HG02852 (cell line): ENCODE measurements around the gene NMT1.
"Not testable (repeated sequence)": the region's sequence is repeated elsewhere in the genome, so short reads cannot be mapped to it uniquely, and the experiment has no call there.

Experiments
- ATAC-seq: cut with Tn5 transposase; IDR thresholded peaks from one replicate; pipeline ENCODE4 v1.9.1; 2021; ENCODE audit warnings: mild to moderate bottlenecking, moderate library complexity; ENCODE audit not compliant: unreplicated experiment

NMT1 gene

GRCh38 chr17:45117848-45118646 is 56.9 kb downstream of the NMT1 start:
- ATAC-seq: no peak

DNA sequence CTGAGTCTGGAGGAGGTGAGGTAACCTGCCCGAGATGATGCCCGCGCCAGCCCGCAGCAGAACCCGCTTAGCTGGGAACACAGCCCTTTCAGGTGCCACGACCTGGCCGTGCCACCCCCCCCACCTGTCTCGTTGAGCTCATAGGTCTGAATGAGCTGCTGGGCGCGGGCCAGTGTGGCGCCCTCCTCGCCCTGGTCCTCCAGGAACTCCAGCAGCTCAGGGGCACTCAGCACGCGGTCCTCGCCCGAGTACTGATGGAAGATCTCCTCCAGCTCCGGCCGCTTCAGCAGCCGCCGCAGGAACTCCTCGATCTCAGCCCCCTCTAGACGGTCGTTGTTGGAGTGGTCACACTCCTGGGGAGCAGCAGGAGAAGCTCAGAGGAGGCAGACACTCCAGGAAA is 57.6 kb downstream of the NMT1 start:
- ATAC-seq: no peak

GRCh38 chr17:45119964-45120363 is 58.8 kb downstream of the NMT1 start:
- ATAC-seq: no peak

DNA sequence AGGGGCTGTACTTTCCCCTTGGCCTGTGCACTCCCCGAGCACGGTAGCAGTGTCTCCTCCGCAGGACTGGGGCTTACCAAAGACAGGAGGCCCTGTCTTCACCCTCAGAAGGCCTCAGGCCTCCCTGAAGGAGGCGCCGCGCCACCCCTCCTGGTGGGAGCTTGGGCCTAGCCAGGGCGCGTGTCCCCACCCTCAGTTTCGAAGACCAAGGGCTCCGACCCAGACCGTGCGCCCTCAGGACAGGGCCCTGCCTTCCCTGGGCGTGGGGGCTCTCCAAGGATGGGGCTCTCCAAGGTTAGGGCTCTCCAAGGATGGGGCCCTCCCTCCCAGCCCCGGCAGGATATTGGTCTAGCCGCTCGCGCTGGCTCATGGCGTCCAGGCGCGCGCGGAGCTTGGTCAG is 59.4 kb downstream of the NMT1 start:
- no peak for ATAC-seq

GRCh38 chr17:45121055-45121454 is 59.9 kb downstream of the NMT1 start:
- no peak for ATAC-seq

- no peak for ATAC-seq
These were observed 62.1 kb downstream of the NMT1 start for GRCh38 chr17:45123076-45123770.

- no peak for ATAC-seq
These were observed 63.0 kb downstream of the NMT1 start for GRCh38 chr17:45123930-45124796.

DNA sequence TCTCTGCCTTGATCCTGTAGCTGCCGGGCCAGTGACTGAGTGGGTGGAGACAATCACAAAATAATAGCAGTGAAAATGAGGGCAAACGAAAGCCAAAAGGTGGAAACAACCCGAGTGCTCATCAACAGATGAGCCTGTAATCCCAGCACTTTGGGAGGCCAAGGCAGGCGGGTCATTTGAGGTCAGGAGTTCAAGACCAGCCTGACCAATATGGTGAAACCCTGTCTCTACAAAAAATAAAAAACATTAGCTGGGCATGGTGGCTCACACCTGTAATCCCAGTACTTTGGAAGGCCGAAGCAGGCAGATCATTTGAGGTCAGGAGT is 63.6 kb downstream of the NMT1 start:
- ATAC-seq: not testable (repeated sequence)

- no peak for ATAC-seq
These were observed 64.4 kb downstream of the NMT1 start for GRCh38 chr17:45125509-45125908.

DNA sequence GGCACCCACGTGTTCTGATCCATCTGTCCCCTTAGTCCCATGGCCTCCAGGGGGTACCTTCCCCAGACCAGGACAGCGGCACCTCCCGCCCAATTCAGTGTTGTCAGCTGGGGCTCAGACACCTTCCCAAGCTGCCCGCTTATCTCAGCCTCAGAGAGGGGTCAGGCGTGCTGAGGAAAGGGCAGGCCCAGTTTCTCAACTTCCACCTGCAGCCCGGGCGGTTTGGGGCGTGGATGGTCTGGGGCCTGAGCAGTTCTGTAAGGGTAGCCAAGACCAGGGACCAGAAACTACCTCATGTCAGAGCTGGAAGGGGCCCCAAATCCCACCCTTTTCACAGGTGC is 66.1 kb downstream of the NMT1 start:
- no peak for ATAC-seq

GRCh38 chr17:45127548-45128300 is 66.6 kb downstream of the NMT1 start:
- no peak for ATAC-seq

- ATAC-seq: no peak
These were observed 67.2 kb downstream of the NMT1 start for GRCh38 chr17:45128331-45128730.

DNA sequence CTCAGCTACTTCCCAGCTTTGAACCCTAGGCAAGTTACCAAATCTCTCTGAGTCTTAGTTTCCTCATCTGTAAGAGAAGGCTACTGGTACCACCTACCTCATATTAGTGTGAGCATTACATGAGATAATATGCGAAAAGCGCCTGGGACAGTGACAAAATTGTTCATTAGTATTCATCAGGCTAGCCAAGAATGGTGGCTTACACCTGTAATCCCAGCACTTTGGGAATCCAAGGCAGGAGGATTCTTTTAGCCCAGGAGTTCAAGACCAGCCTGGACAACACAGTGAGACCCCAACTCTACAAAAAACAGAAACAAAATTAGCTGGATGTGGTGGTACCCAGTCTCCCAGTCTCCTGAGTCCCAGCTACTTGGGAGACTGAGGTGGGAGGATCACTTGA is 67.9 kb downstream of the NMT1 start:
- no peak for ATAC-seq

DNA sequence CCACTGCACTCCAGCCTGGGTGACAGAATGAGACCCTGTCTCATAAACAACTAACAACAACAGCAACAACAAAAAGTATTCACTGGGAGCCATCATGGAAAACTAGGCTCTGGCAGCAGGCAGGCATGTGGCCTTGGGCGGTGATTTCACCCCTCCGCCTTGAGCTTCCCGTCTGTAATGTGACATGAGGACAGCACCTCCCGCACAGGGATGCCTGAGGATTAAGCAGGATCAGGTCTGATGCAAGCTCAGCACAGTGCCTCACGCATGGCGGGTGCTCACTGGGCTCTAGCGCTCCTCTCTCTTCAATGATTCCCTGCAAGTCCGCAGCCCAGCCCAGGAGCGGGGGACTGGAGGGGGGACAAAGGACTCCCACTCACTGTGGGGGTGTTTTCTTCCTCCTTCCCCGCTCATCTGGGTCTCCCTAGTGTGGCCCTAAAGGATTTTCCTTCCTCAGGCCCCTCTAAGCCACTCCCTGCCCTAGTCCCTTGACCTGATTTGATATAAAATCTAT is 68.4 kb downstream of the NMT1 start:
- no peak for ATAC-seq

DNA sequence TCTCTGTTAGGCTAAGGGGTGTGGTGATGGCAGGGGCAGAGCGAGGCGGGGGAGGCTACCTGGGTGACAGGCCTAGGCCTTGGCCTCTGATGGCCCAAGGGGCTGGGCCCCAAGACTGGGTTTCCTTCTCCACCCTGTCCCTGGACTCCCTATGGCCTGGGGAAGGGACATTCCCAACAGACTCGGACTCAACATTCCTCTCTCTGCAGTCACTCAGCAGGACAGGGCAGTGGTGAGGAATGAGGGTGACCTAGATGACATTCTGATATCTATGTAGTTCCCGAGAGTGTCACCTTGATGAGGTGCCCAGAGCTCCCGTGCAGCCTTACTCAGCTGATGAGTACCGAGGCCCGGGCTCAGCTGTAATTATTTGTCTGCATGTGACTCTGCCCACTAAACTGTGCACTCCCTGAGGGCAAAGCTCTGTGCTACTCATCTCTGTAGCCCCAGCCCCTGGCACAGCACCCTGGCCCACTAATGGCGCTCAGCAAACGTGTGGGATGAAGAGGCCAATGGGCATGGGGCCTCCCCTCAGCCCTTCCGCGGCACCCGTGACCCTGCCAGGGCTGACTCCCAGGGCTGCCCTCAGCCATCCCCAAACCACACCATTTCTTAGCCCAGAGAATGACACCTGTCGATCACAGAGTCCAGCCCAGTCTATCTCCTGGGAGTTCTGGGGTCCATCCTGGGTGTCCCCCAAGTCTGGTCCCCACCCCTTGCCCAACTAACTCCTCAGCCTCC is 69.0 kb downstream of the NMT1 start:
- no peak for ATAC-seq

DNA sequence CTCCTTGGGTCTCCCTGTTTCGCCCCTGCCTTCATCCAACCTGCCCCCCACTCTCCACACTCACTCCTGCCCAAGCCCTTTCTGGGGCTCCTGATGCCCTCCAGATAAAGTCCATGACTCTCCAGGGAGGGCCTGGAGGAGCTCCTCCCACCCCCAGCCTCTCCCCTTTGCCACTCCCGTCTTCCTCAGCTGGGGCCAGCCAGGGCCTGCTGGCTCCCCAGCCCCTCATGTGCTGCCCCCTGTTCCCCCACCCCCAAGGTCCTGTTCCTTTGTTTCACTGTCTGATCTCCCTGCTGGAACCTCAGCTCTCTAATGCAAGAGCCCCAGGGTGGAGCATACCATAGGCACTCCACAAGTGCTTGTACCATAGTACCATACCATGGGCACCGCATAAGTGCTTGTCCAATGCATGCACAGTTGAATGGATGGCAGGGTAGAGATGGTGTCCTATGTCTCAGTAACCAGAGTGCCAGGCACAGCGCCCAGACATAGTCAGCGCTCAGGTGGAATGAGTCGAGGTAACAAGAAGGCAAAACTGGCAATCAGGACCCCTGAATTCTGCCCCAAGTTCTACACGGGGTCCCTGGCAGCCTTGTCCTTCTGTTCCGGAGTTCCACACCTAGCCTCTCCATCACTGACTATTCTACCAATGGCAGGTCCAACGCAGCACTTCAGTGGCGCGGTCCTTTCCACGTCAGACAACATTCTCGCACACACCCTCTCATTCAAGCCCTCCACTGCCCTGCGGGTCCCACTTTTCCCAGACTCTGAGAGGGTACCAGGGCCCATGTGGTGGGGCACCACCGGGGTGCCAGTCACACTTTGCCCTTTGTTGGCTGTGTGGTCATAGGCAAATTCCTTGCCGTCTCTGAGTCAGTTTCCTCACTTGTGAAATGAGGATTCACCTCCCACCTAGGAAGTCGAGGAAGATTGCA is 69.8 kb downstream of the NMT1 start:
- no peak for ATAC-seq

- no peak for ATAC-seq
These were observed 70.7 kb downstream of the NMT1 start for GRCh38 chr17:45131616-45132319.

DNA sequence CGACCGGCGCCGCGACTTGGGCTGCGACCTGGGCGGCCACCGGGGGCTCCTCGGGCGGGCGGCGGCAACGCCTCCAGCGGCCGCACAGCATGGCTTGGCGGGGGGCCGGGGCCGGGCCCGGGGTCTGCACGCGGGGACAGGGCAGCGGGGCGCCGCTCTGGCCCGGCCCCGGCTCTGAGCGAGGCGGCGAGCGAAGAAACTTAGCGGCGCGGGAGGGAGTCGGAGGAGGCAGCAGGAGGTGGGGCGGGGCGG is 71.1 kb downstream of the NMT1 start, which contains the start of gene PLCD3:
TSS of gene PLCD3 (minus strand) at position 196 of the 252 bp plus-strand sequence. CDS start at position 91, 105 bp downstream.
- ATAC-seq: no peak
